ENCODE results near the gene PLEKHJ1.

The PLEKHJ1 gene

GRCh38 chr19:2233601-2234280, 2.4 kb downstream of the PLEKHJ1 start:
- DNase-seq, result no peak

DNA sequence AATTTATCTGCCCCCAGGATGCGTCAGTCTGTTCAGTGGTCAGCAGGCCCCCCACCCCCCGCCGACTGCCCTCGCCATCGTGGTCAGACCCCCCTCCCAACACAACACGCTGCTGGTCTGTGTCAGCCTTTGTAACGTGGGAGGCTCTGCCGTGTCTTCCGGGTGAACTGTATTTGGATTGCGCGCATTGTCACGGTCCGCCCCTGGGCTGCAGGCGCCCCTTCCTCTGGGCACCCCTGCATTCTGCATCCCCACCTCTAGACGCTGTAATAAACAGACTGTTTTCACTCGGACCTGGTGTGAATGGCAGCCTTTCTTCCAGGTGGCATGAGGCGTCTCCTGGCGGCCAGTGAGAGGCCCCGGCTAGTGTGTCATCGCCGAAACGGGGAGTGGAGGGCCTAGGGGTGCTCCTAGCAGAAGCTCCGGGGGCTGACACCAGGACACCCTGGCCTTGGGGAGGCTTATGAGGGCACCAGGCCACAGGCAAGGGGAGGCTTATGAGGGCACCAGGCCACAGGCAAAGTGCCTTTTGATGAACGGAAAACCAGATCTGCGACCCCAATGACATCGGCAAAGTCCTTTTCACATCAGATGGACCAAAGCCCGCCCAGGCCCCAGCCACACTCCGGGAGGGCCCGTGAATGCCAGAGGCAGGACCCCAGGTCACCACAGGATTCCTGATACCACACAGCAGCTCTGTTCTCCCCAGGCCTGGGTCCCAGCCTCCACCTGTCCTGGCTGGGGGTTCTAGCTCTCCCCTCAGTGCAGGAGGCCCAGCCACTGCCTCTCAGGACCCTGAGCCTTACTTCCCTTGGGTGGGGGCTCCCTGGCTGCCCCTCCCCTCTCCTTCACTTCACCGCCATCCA, 3.6 kb downstream of the PLEKHJ1 start:
- DNase-seq, result no peak

DNA sequence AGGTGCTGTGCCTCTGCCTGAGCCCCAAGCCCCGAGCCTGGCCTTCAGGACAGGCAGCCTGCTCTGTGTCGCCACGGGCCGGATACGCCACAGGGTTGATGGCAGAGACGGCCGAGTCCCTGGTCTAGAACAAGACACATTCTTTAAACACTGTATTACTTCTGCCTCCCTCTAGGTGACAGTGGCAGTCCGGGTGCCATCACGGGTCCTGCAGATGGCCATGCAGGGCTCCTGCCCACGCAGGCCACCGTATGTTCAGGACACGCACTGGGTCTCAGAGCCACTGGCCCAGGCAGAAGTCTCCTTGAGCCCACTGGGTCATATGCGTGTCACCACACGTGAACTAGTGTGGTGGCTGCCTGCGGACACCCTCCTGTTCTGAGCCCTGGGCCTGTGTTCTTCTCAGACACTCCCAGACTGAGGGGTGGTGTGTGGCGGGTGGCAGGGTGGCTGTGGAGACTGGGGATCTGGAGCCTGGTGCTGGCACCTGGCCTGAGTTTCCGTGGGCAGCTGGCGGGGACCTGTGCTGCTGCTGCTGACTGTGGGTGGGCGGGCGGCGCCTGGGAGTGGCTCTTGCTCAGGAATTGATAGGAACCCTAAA, 4.4 kb downstream of the PLEKHJ1 start:
- no peak for DNase-seq

GRCh38 chr19:2230807-2231533, 5.2 kb downstream of the PLEKHJ1 start:
- DNase-seq, result no peak

- no peak for DNase-seq
Measured at GRCh38 chr19:2230033-2230531, 6.0 kb downstream of the PLEKHJ1 start.

DNA sequence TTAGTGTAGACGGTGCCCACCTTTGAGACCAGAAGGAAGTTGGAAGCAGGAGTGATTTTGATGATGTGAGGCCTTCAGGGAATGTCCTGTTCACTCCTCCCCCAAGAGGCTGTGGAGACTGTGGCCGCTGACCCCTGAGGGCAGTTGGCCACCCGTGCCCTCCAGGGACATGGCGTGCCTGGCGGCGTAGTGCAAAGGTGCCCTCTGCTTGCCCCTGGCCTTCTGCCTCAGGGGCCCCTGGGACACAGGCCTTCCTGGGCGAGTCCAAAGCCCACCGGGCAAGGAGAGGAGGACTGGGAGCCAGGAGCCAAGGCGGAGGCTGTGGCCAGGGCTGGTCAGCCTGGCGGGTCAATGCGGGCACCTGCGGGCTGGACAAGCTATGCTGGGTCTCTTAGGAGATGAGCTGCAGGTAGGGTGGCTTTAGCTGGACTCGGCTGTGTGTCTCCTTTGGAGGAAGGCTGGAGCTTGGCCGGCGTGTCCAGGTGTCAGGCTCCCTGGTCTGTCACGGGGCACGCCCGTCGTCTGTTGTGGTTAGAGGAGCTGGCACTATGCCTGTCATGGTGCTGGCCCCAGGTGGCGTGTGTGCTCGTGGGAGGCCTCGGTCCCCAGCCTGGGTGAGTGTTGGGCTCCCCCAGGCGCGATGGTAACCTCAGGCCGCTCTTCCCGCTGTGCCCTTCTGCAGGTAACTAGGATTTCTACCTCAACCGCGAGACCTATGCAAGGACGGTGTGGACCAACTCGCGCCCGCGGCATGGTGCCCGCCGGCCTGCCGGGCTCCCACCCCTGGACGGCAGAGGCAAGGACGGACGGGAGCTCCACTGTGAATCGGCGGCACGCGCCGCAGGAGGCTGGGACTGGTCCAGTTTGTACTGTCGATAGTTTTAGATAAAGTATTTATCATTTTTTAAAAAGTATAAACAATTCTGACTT, 6.8 kb downstream of the PLEKHJ1 start:
- DNase-seq, result no peak

DNA sequence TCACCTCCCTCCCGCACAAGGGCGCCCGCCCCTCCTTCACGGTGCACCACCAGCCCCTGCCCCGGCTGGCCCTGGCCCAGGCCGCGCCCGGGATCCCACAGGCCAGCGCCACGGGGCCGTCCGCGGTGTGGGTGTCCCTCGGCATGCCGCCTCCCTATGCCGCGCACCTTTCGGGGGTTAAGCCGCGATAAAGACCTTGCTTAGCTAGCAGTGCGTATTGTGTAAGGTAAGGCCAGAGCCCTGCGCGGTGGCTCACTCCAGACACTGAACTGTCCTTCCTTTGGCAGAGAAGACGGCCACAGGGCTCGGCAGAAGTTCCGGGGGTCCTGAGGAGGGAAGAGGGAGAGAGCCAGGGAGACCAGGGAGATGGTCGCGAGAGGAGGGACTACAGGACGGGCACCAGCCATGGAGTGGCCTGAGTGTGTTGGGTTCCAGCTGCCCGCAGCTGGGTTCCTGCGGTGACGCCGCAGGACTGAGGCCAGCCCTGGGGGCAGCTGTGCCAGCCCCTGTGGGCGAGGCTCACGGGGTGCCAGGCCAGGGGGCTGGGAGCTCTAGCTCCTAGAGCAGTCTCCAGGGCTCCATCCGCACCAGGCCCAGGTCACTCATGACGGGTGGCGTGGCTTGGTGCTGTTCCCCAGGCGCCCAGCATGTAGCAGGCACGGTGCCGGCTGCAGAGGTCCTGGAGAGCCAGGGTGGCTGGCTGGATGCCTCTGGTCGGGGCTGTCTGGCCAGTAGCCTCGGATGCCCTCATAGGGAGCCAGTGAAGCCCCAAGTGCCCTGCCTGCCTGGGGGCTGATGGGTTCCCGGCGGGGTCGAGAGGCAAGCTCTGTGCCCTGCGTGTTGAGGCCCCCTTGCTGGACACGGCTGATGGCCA, 7.7 kb downstream of the PLEKHJ1 start:
- no peak for DNase-seq

DNA sequence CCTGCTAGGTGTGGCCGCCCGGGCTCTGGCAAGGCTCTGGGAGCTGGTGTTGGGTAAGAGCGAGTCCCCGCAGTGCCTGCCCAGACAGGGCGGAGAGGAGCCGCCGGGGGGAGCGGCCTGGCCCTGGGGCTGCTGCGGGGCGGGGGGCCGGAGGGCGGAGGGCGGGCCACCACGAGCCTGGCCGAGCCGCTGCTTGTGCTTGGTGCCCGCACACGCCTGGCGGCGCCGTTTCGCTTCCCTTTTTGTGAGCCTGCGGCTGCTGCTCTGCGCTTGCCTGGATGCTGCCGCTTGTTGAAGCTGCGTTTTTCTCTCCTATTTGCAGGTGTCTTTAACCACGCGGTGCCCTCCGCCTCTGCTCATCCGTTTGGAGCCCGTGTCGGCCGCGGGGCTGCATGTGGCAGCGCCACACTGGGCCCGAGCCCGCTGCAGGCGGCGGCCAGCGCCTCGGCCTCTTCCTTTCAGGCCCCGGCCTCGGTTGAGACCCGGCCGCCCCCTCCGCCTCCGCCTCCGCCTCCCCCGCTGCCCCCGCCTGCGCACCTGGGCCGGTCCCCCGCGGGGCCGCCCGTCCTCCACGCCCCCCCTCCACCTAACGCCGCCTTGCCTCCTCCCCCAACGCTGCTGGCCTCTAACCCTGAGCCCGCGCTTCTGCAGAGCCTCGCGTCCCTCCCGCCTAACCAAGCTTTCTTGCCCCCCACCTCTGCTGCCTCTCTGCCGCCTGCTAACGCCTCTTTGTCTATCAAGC, 8.5 kb downstream of the PLEKHJ1 start:
- DNase-seq, result no peak

- DNase-seq, result no peak
Measured at GRCh38 chr19:2226840-2227360, 9.2 kb downstream of the PLEKHJ1 start.

DNA sequence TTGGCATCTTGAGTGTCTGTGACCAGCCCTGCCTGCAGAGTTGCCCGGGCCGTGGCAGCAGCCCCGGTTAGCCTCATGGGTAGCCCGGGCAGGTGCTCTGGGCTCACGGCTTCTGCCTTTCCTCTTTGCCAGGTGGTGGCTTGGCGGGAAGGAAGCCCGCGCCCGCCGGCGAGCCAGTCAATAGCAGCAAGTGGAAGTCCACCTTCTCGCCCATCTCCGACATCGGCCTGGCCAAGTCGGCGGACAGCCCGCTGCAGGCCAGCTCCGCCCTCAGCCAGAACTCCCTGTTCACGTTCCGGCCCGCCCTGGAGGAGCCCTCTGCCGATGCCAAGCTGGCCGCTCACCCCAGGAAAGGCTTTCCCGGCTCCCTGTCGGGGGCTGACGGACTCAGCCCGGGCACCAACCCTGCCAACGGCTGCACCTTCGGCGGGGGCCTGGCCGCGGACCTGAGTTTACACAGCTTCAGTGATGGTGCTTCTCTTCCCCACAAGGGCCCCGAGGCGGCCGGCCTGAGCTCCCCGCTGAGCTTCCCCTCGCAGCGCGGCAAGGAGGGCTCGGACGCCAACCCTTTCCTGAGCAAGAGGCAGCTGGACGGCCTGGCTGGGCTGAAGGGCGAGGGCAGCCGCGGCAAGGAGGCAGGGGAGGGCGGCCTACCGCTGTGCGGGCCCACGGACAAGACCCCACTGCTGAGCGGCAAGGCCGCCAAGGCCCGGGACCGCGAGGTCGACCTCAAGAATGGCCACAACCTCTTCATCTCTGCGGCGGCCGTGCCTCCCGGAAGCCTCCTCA, 9.9 kb downstream of the PLEKHJ1 start:
- no peak for DNase-seq

- no peak for DNase-seq
Measured at GRCh38 chr19:2225415-2226050, 10.6 kb downstream of the PLEKHJ1 start.

GRCh38 chr19:2224754-2225349, 11.3 kb downstream of the PLEKHJ1 start:
- no peak for DNase-seq

- no peak for DNase-seq
Measured at GRCh38 chr19:2223959-2224358, 12.2 kb downstream of the PLEKHJ1 start.

DNA sequence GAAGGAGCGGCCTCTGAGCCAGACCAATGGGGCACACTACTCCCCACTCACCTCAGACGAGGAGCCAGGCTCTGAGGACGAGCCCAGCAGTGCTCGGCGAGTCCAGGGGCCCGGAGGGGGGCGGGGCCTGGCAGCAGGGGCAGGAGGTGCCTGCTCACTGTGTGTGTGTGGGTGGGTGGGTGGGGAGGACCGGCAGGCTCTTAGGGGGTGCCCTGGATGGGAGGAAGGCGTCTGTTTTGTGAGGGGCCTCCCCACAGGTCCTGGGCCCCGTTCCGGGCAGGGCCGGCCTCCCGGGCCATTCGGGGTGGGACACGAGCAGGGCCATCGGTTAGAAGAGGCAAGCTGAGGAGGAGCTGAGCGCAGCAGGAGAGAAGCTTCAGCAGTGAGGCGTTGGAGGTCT, 12.7 kb downstream of the PLEKHJ1 start:
- no peak for DNase-seq

- DNase-seq, result no peak
Measured at GRCh38 chr19:2221918-2222317, 14.2 kb downstream of the PLEKHJ1 start.

DNA sequence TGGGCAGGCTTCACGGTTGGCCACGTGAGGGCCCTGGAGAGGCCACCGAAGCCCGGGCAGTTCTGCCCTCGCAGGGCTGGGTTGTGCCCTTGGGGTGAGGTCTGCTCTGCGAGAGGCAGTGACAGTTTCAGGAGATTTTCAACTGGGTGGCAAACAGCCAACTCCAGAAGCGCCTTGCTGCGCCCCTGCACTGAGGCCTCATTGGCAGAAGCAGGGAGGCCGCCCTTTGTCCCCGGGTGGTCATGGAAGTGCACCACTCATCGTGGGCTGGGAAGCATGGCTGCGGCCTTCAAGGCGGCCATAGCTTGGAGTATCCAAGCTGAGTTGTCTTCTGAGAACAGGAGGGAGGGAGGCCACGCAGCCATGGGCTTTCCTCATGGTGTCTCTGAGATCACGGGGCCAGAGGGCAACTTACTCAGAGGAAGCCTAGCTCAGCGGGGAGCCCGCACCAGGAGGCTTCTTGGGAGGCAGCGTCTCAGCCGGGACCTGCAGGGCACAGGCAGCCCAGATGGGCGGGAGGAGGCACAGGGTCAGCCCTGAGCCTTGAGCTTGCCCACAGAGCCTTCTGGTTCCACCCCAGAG, 14.8 kb downstream of the PLEKHJ1 start:
- DNase-seq, result no peak

GRCh38 chr19:2219726-2220125, 16.4 kb downstream of the PLEKHJ1 start:
- DNase-seq, result no peak

GRCh38 chr19:2217591-2217990, 18.5 kb downstream of the PLEKHJ1 start:
- DNase-seq, result no peak

Measured in KG1 (cell line).